Fibroblast of lung (primary cell): ENCODE results near the gene WDR93. TPM values are rescaled to one million over a fixed set of nuclear protein-coding genes. Genes with fewer than 3 reads are reported as not detected.
"Not testable (repeated sequence)": the region's sequence is repeated elsewhere in the genome, so short reads cannot be mapped to it uniquely, and the experiment has no call there.

Source experiments
- DNase-seq, 2 donors: peaks; one replicate each; pipeline versions ENCODE4 v3.0.0 to v3.0.0-alpha.2; 2010; ENCODE audit warnings: low read depth in 2 of 2
- H2AFZ ChIP-seq: 2 replicates; pipeline ENCODE4 v1.5.1; 2012; ENCODE audit warnings: low read length, control low read depth, inconsistent platforms
- H3K27ac ChIP-seq: 2 replicates; pipeline ENCODE4 v1.5.1; 2011; ENCODE audit warnings: low read length, control low read depth; ENCODE audit not compliant: insufficient read depth
- H3K27me3 ChIP-seq: 2 replicates; pipeline ENCODE4 v1.5.1; 2011; ENCODE audit warnings: mild to moderate bottlenecking, low read length; ENCODE audit not compliant: control insufficient read depth, insufficient read depth
- H3K36me3 ChIP-seq: 2 replicates; pipeline ENCODE4 v1.5.1; 2011; ENCODE audit warnings: low read length; ENCODE audit not compliant: control insufficient read depth, insufficient read depth
- H3K4me1 ChIP-seq: 2 replicates; pipeline ENCODE4 v1.5.1; 2011; ENCODE audit warnings: low read length; ENCODE audit not compliant: control insufficient read depth, insufficient read depth; ENCODE audit errors: extremely low read depth
- H3K4me2 ChIP-seq: 2 replicates; pipeline ENCODE4 v1.5.1; 2011; ENCODE audit warnings: low read length, control low read depth; ENCODE audit not compliant: insufficient read depth; ENCODE audit errors: extremely low read depth
- H3K4me3 ChIP-seq, 4 experiments: fragments of 200-600 bp in 1 of 4; sonication (generic) in 1 of 4; replicated peaks in 1 of 4; 2 replicates each; pipeline ENCODE4 v1.5.1; 2011 to 2016; ENCODE audit warnings: low read length in 4 of 4, low read depth in 3 of 4, mild to moderate bottlenecking in 3 of 4, control low read depth in 2 of 4, inconsistent platforms in 1 of 4, mixed read lengths in 1 of 4; ENCODE audit not compliant: insufficient read depth in 1 of 4; ENCODE audit errors: control extremely low read depth in 1 of 4
- H3K79me2 ChIP-seq: 2 replicates; pipeline ENCODE4 v1.5.1; 2012; ENCODE audit warnings: mild to moderate bottlenecking, low read length, inconsistent platforms; ENCODE audit not compliant: control insufficient read depth, insufficient read depth
- H3K9ac ChIP-seq: 2 replicates; pipeline ENCODE4 v1.5.1; 2011; ENCODE audit warnings: mild to moderate bottlenecking, low read length, control low read depth; ENCODE audit not compliant: insufficient read depth
- H3K9me3 ChIP-seq: 2 replicates; pipeline ENCODE4 v1.5.1; 2012; ENCODE audit warnings: low read depth, low read length; ENCODE audit not compliant: control insufficient read depth, insufficient read depth
- H4K20me1 ChIP-seq: 2 replicates; pipeline ENCODE4 v1.5.1; 2011; ENCODE audit warnings: low read length; ENCODE audit not compliant: control insufficient read depth, insufficient read depth; ENCODE audit errors: extremely low read depth
- CTCF ChIP-seq, 2 donors: IDR thresholded peaks in 1 of 2; conservative IDR thresholded peaks in 1 of 2; 1 replicate in 1 of 2; 2 replicates in 1 of 2; pipeline ENCODE4 v1.5.1; 2011 to 2012; ENCODE audit warnings: low read length in 2 of 2, control low read depth in 1 of 2, inconsistent platforms in 1 of 2, low read depth in 1 of 2, mild to moderate bottlenecking in 1 of 2
- EZH2 ChIP-seq: IDR thresholded peaks from 2 replicates; pipeline ENCODE4 v1.5.1; 2012; ENCODE audit warnings: low read length, control low read depth, mild to moderate bottlenecking; ENCODE audit errors: missing control alignments
- polyA plus RNA-seq, 2 donors: library from polyadenylated mRNA; depleted of rRNA in 1 of 2; stranded (reverse) in 1 of 2; unstranded in 1 of 2; fragments of >200 nt; gene quantifications; 2 replicates each; pipeline ENCODE4 v1.2.1, GENCODE V29; 2011 to 2012; ENCODE audit warnings: missing spikeins in 1 of 2
- total RNA-seq: library from RNA; depleted of rRNA; stranded (reverse); fragments of >200 nt; gene quantifications from 2 replicates; pipeline ENCODE4 v1.2.1, GENCODE V29; 2014

WDR93 gene
- total and polyA plus RNA-seq, 2 donors (not counting 1 experiment from before 2014, with no cell fraction given) = 0.14 to 0.17 TPM

GRCh38 chr15:89785064-89785773, 94.6 kb downstream of the WDR93 start:
- no peak overlapping the region for H3K27ac ChIP-seq
- peaks cover 7% of the 10 kb centered on the region for H3K36me3 ChIP-seq
- no peaks in the 10 kb centered on the region for H3K9me3 ChIP-seq
- H3K79me2 ChIP-seq = no peaks in the 10 kb centered on the region
- H3K27me3 ChIP-seq = no peaks in the 10 kb centered on the region
- no peak for DNase-seq
- H3K4me1 ChIP-seq = peaks cover 3% of the 10 kb centered on the region
- no peak overlapping the region for H3K9ac ChIP-seq
- TF ChIP-seq EZH2 (no peak), CTCF (conservative IDR thresholded peaks at IDR 0.05 in 1 of 2, IDR thresholded peaks at IDR 0.05 in 1 of 2; ENCODE audit: low read depth in 1 of 2, low read length in 2 of 2) (no peak)
- H2AFZ ChIP-seq = no peak overlapping the region
- no peak overlapping the region for H3K4me3 ChIP-seq
- H4K20me1 ChIP-seq = no peaks in the 10 kb centered on the region
- no peak overlapping the region for H3K4me2 ChIP-seq

GRCh38 chr15:89785774-89786140, 95.1 kb downstream of the WDR93 start:
- Histone ChIP-seq H4K20me1 (no peaks in the 10 kb centered on the region), H3K9me3 (no peaks in the 10 kb centered on the region), H3K79me2 (no peaks in the 10 kb centered on the region), H3K4me1 (peaks cover 3% of the 10 kb centered on the region), H3K9ac (no peak overlapping the region), H3K36me3 (peaks cover 11% of the 10 kb centered on the region), H3K4me2 (no peak overlapping the region), H2AFZ (no peak overlapping the region), H3K27ac (no peak overlapping the region), H3K4me3 (no peak overlapping the region), H3K27me3 (no peaks in the 10 kb centered on the region)
- peak in 1 of 2 donors; percentile 51 for DNase-seq
- TF ChIP-seq CTCF (conservative IDR thresholded peaks at IDR 0.05 in 1 of 2, IDR thresholded peaks at IDR 0.05 in 1 of 2; ENCODE audit: low read depth in 1 of 2, low read length in 2 of 2) (no peak), EZH2 (no peak)

GRCh38 chr15:89787944-89788343, 97.3 kb downstream of the WDR93 start:
- H3K9me3 ChIP-seq = no peaks in the 10 kb centered on the region
- no peak overlapping the region for H3K27ac ChIP-seq
- no peak overlapping the region for H3K9ac ChIP-seq
- TF ChIP-seq CTCF (conservative IDR thresholded peaks at IDR 0.05 in 1 of 2, IDR thresholded peaks at IDR 0.05 in 1 of 2; ENCODE audit: low read depth in 1 of 2, low read length in 2 of 2) (no peak), EZH2 (no peak)
- H3K27me3 ChIP-seq = no peaks in the 10 kb centered on the region
- no peaks in the 10 kb centered on the region for H3K4me1 ChIP-seq
- H3K4me3 ChIP-seq = no peak overlapping the region
- no peak overlapping the region for H3K4me2 ChIP-seq
- peaks cover 25% of the 10 kb centered on the region for H3K36me3 ChIP-seq
- no peaks in the 10 kb centered on the region for H3K79me2 ChIP-seq
- H4K20me1 ChIP-seq = no peaks in the 10 kb centered on the region
- H2AFZ ChIP-seq = no peak overlapping the region
- DNase-seq = no peak

- not testable (repeated sequence) for H3K27ac ChIP-seq, H3K79me2 ChIP-seq, H3K9ac ChIP-seq, H3K4me2 ChIP-seq, H3K4me3 ChIP-seq, DNase-seq, H4K20me1 ChIP-seq, H3K27me3 ChIP-seq, H3K9me3 ChIP-seq, H3K4me1 ChIP-seq, H2AFZ ChIP-seq
- peaks cover 25% of the 10 kb centered on the region for H3K36me3 ChIP-seq
Observed at GRCh38 chr15:89788585-89788984, 98.0 kb downstream of the WDR93 start.
